Nephron (organoid): Measurements from ENCODE around the gene ID1.

Experiments
- H3K27ac Mint-ChIP-seq, 3 experiments: 2 replicates each; pipeline ENCODE4 v1.8.0; 2020; ENCODE audit warnings: mixed read lengths in 3 of 3, mild to moderate bottlenecking in 2 of 3, moderate library complexity in 1 of 3
- H3K27me3 Mint-ChIP-seq: 2 replicates; pipeline ENCODE4 v1.8.0; 2021; ENCODE audit warnings: low read depth, mild to moderate bottlenecking, moderate library complexity, mixed read lengths
- H3K36me3 Mint-ChIP-seq: 2 replicates; pipeline ENCODE4 v1.8.0; 2020; ENCODE audit warnings: low read depth, mixed read lengths
- H3K4me1 Mint-ChIP-seq: 2 replicates; pipeline ENCODE4 v1.8.0; 2020; ENCODE audit warnings: mixed read lengths
- H3K4me3 Mint-ChIP-seq, 3 experiments: 2 replicates each; pipeline ENCODE4 v1.8.0; 2020; ENCODE audit warnings: mild to moderate bottlenecking in 3 of 3, mixed read lengths in 3 of 3, moderate library complexity in 2 of 3
- H3K9me3 Mint-ChIP-seq: 2 replicates; pipeline ENCODE4 v1.8.0; 2020; ENCODE audit warnings: mixed read lengths
- CTCF ChIP-seq, 3 experiments: fragments of 200-600 bp; sonication (generic); IDR thresholded peaks; one replicate each; pipeline ENCODE4 v1.5.0; 2021; ENCODE audit warnings: antibody characterized with exemption in 3 of 3; ENCODE audit not compliant: unreplicated experiment in 3 of 3

ID1 gene

GRCh38 chr20:31630187-31630790 lies 25.2 kb downstream of the ID1 start:
- no peak for TF ChIP-seq CTCF (IDR thresholded peaks at IDR 0.05; ENCODE audit: unreplicated experiment in 3 of 3)
- no peak overlapping the region for H3K27ac Mint-ChIP-seq
- H3K4me3 Mint-ChIP-seq = no peak overlapping the region
- H3K4me1 Mint-ChIP-seq = no peaks in the 10 kb centered on the region
- peaks cover 4% of the 10 kb centered on the region for H3K27me3 Mint-ChIP-seq
- no peaks in the 10 kb centered on the region for H3K36me3 Mint-ChIP-seq
- H3K9me3 Mint-ChIP-seq = no peaks in the 10 kb centered on the region

GRCh38 chr20:31632548-31633338 lies 27.7 kb downstream of the ID1 start:
- TF ChIP-seq CTCF (IDR thresholded peaks at IDR 0.05; ENCODE audit: unreplicated experiment in 3 of 3) = no peak
- no peak overlapping the region for H3K27ac Mint-ChIP-seq
- no peaks in the 10 kb centered on the region for H3K36me3 Mint-ChIP-seq
- peaks cover 4% of the 10 kb centered on the region for H3K27me3 Mint-ChIP-seq
- H3K9me3 Mint-ChIP-seq = no peaks in the 10 kb centered on the region
- no peaks in the 10 kb centered on the region for H3K4me1 Mint-ChIP-seq
- H3K4me3 Mint-ChIP-seq = no peak overlapping the region

GRCh38 chr20:31633339-31633914 lies 28.3 kb downstream of the ID1 start:
- TF ChIP-seq CTCF (IDR thresholded peaks at IDR 0.05; ENCODE audit: unreplicated experiment in 3 of 3) = no peak
- Mint-ChIP-seq H3K27me3 (peaks cover 4% of the 10 kb centered on the region), H3K4me3 (no peak overlapping the region), H3K36me3 (no peaks in the 10 kb centered on the region), H3K9me3 (no peaks in the 10 kb centered on the region), H3K4me1 (no peaks in the 10 kb centered on the region), H3K27ac (no peak overlapping the region)

- no peak for TF ChIP-seq CTCF (IDR thresholded peaks at IDR 0.05; ENCODE audit: unreplicated experiment in 3 of 3)
- Mint-ChIP-seq H3K9me3 (no peaks in the 10 kb centered on the region), H3K36me3 (no peaks in the 10 kb centered on the region), H3K4me1 (no peaks in the 10 kb centered on the region), H3K4me3 (no peak within 1 kb of the TSS), H3K27ac (no peak within 1 kb of the TSS), H3K27me3 (peaks cover 8% of the 10 kb centered on the region)
These were observed 32.6 kb downstream of the ID1 start, which contains the start of gene COX4I2 for GRCh38 chr20:31637660-31638059. Gene COX4I2, plus strand, starts transcription at chr20:31637912. Its CDS starts 1,106 bp downstream, at chr20:31639018.

- Mint-ChIP-seq H3K4me1 (no peaks in the 10 kb centered on the region), H3K4me3 (no peak overlapping the region), H3K9me3 (no peaks in the 10 kb centered on the region), H3K27me3 (peaks cover 4% of the 10 kb centered on the region), H3K36me3 (no peaks in the 10 kb centered on the region), H3K27ac (no peak overlapping the region)
- no peak for TF ChIP-seq CTCF (IDR thresholded peaks at IDR 0.05; ENCODE audit: unreplicated experiment in 3 of 3)
These were observed 33.2 kb downstream of the ID1 start for GRCh38 chr20:31638317-31638716.
